ENCODE measurements around the gene ZFTA. TPM values are rescaled to one million over a fixed set of nuclear protein-coding genes. Genes with fewer than 3 reads are reported as not detected.

Gene ZFTA
- total and polyA plus RNA-seq, 2 donors (not counting 1 experiment from before 2014, with no cell fraction given) = 3.4 to 11.8 TPM

GRCh38 chr11:63761188-63761587, 7.4 kb downstream of the ZFTA start:
- POLR2A ChIA-PET = no interaction called here

GRCh38 chr11:63760487-63761079, 8.0 kb downstream of the ZFTA start:
- Mint-ChIP-seq H3K27me3 (no peaks in the 10 kb centered on the region), H3K4me3 (no peak overlapping the region), H3K27ac (no peak overlapping the region), H3K9me3 (ENCODE audit: insufficient read depth) (no peaks in the 10 kb centered on the region), H3K4me1 (no peaks in the 10 kb centered on the region)
- intact Hi-C loops (cut with micrococcal nuclease) = no loop called here
- Histone ChIP-seq H3K27me3 (replicated peaks in 1 of 4; ENCODE audit: control extremely low read depth in 1 of 4, control insufficient read depth in 3 of 4, insufficient read depth in 4 of 4, low read length in 3 of 4) (no peaks in the 10 kb centered on the region), H3K4me1 (ENCODE audit: control insufficient read depth in 2 of 2, insufficient read depth in 2 of 2, low read length in 2 of 2) (no peaks in the 10 kb centered on the region), H3K79me2 (ENCODE audit: control insufficient read depth, insufficient read depth, low read length) (no peaks in the 10 kb centered on the region), H3K27ac (ENCODE audit: low read length in 2 of 2) (no peak overlapping the region), H4K20me1 (ENCODE audit: control insufficient read depth, insufficient read depth, low read length, poor library complexity, severe bottlenecking) (no peaks in the 10 kb centered on the region), H3K9ac (ENCODE audit: low read length) (no peak overlapping the region), H3K4me2 (replicated peaks; ENCODE audit: low read depth, low read length, poor library complexity, severe bottlenecking) (no peak overlapping the region), H3K36me3 (replicated peaks in 1 of 2; ENCODE audit: control extremely low read depth in 1 of 2, control insufficient read depth in 1 of 2, extremely low read depth in 1 of 2, insufficient read depth in 2 of 2, low read length in 1 of 2) (peaks cover 2% of the 10 kb centered on the region in 2 experiments), H2AFZ (ENCODE audit: insufficient read depth, low read depth, low read length, poor library complexity, severe bottlenecking) (no peak overlapping the region), H3K9me3 (ENCODE audit: control extremely low read depth in 1 of 3, control insufficient read depth in 2 of 3, insufficient read depth in 1 of 3, low read length in 2 of 3) (no peaks in the 10 kb centered on the region), H3K4me3 (ENCODE audit: control extremely low read depth in 1 of 5, extremely low read depth in 1 of 5, insufficient read depth in 1 of 5, low read depth in 2 of 5, low read length in 4 of 5) (no peak overlapping the region)
- ChIA-PET CTCF (no interaction called here), POLR2A (no interaction called here)
- DNase-seq (no peak), ATAC-seq (ENCODE audit: low read depth) (no peak)
- no peak for TF ChIP-seq CTCF (IDR thresholded peaks at IDR 0.05)
- TF ChIP-seq EZH2 (IDR thresholded peaks at IDR 0.05; ENCODE audit: borderline replicate concordance, insufficient read depth, low read depth, low read length, poor library complexity, severe bottlenecking) = no peak
- 98% methylated on average over 4 of the region's 5 CpGs for WGBS (ENCODE audit: insufficient coverage)

More at GRCh38 chr11:63761188-63761587, 7.4 kb downstream of the ZFTA start:
- no peaks in the 10 kb centered on the region for H3K79me2 ChIP-seq (ENCODE audit: control insufficient read depth, insufficient read depth, low read length)
- peaks cover 0 to 2% of the 10 kb centered on the region in 2 experiments for H3K36me3 ChIP-seq (replicated peaks in 1 of 2; ENCODE audit: control extremely low read depth in 1 of 2, control insufficient read depth in 1 of 2, extremely low read depth in 1 of 2, insufficient read depth in 2 of 2, low read length in 1 of 2)
- Mint-ChIP-seq H3K27me3 (no peaks in the 10 kb centered on the region), H3K4me3 (no peak overlapping the region), H3K4me1 (peaks cover under 1% of the 10 kb centered on the region), H3K27ac (no peak overlapping the region), H3K9me3 (ENCODE audit: insufficient read depth) (no peaks in the 10 kb centered on the region)
- H3K4me1 ChIP-seq (ENCODE audit: control insufficient read depth in 2 of 2, insufficient read depth in 2 of 2, low read length in 2 of 2) = no peaks in the 10 kb centered on the region
- no peak for TF ChIP-seq EZH2 (IDR thresholded peaks at IDR 0.05; ENCODE audit: borderline replicate concordance, insufficient read depth, low read depth, low read length, poor library complexity, severe bottlenecking)
- no peak for TF ChIP-seq CTCF (IDR thresholded peaks at IDR 0.05)
- no peak overlapping the region for H3K4me2 ChIP-seq (replicated peaks; ENCODE audit: low read depth, low read length, poor library complexity, severe bottlenecking)
- peaks cover 1% of the 10 kb centered on the region for H4K20me1 ChIP-seq (ENCODE audit: control insufficient read depth, insufficient read depth, low read length, poor library complexity, severe bottlenecking)
- H3K9ac ChIP-seq (ENCODE audit: low read length) = no peak overlapping the region
- H3K4me3 ChIP-seq (ENCODE audit: control extremely low read depth in 1 of 5, extremely low read depth in 1 of 5, insufficient read depth in 1 of 5, low read depth in 2 of 5, low read length in 4 of 5) = no peak overlapping the region
- no peak overlapping the region for H3K27ac ChIP-seq (ENCODE audit: low read length in 2 of 2)
- no peaks in the 10 kb centered on the region for H3K9me3 ChIP-seq (ENCODE audit: control extremely low read depth in 1 of 3, control insufficient read depth in 2 of 3, insufficient read depth in 1 of 3, low read length in 2 of 3)
- ATAC-seq (ENCODE audit: low read depth) (no peak), DNase-seq (no peak)
- 96% methylated on average over 10 of the region's 10 CpGs for WGBS (ENCODE audit: insufficient coverage)
- no peaks in the 10 kb centered on the region for H3K27me3 ChIP-seq (replicated peaks in 1 of 4; ENCODE audit: control extremely low read depth in 1 of 4, control insufficient read depth in 3 of 4, insufficient read depth in 4 of 4, low read length in 3 of 4)
- no peak overlapping the region for H2AFZ ChIP-seq (ENCODE audit: insufficient read depth, low read depth, low read length, poor library complexity, severe bottlenecking)
- CTCF ChIA-PET = no interaction called here
- intact Hi-C loops (cut with micrococcal nuclease) = no loop called here

Measured in B cell (primary cell).